Hippocampal formation (tissue), 2 donors: ENCODE measurements around the gene TBCEL.
"Not testable (repeated sequence)": the region's sequence is repeated elsewhere in the genome, so short reads cannot be mapped to it uniquely, and the experiment has no call there.

Source experiments
- DNase-seq, 2 donors: peaks; one replicate each; lab custom pipeline; 2025; lab: John Stamatoyannopoulos, UW

The TBCEL gene, protein sequence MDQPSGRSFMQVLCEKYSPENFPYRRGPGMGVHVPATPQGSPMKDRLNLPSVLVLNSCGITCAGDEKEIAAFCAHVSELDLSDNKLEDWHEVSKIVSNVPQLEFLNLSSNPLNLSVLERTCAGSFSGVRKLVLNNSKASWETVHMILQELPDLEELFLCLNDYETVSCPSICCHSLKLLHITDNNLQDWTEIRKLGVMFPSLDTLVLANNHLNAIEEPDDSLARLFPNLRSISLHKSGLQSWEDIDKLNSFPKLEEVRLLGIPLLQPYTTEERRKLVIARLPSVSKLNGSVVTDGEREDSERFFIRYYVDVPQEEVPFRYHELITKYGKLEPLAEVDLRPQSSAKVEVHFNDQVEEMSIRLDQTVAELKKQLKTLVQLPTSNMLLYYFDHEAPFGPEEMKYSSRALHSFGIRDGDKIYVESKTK

GRCh38 chr11:121023848-121024751, at the start of gene TBCEL:
TBCEL (plus strand) TSS chr11:121024102; CDS start chr11:121045691, 21,589 bp downstream.
- DNase-seq = peak; percentile 69 to 83

DNA sequence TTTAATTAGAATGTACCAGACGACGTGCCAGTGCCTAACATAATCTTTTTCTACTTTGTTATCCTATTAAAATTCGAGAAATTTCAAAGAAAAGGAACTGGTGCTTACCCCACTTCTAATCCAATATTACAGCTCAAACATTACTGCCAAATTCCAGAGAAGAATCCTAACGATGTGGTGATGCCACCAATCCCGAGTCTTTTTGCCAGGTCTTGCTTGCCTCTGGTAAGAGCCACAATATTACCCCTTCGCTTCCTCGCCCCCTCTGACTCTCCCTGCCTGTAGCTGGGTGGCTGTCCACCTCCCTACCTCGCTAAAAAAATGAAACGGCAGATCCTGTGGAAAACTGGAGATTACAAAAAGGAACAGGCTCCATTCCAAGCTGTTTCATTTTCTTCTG, 49.4 kb upstream of the TBCEL start:
- no peak for DNase-seq

DNA sequence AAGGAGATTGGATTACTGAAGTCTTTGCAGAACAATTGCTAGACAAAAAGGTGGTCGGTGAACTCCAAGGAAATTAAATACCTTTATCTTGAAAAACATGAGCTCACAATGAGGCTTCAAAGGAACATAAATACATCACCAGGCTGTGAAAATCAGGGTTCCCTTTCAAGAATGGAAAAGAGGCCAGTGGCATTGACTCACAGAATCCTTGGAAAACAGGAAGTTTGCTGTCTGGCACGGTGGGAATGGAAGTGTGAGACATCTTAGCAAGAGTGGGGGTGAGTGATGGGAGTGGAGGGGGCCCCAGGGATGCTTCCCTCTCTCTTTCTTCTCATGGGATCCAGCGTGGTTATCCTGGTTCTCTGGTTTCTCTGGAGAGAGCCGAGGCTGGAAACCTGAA, 48.9 kb upstream of the TBCEL start:
- no peak for DNase-seq

- peak in 1 of 2 donors; percentile 11 for DNase-seq
Observed at GRCh38 chr11:120977266-120978137, 46.4 kb upstream of the TBCEL start.

DNA sequence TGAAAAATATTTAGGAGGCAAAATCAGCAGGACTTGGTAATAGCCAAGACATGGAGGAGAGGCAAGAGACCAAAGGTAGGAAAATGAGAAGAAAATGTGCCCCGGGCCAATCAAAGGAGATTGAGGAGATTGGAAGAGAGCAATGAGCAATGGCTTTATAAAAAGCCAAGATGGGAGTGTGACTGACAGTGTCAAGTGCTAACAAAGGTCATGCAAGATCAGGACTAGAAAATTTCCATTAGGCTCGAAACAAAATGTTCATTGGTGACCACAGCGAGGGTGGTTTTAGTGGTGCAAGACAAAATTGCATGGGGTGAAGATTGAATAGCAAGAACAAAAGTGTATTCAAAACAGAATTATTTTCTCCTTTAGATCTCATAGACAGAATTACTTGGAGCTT, 45.2 kb upstream of the TBCEL start:
- DNase-seq = no peak

DNA sequence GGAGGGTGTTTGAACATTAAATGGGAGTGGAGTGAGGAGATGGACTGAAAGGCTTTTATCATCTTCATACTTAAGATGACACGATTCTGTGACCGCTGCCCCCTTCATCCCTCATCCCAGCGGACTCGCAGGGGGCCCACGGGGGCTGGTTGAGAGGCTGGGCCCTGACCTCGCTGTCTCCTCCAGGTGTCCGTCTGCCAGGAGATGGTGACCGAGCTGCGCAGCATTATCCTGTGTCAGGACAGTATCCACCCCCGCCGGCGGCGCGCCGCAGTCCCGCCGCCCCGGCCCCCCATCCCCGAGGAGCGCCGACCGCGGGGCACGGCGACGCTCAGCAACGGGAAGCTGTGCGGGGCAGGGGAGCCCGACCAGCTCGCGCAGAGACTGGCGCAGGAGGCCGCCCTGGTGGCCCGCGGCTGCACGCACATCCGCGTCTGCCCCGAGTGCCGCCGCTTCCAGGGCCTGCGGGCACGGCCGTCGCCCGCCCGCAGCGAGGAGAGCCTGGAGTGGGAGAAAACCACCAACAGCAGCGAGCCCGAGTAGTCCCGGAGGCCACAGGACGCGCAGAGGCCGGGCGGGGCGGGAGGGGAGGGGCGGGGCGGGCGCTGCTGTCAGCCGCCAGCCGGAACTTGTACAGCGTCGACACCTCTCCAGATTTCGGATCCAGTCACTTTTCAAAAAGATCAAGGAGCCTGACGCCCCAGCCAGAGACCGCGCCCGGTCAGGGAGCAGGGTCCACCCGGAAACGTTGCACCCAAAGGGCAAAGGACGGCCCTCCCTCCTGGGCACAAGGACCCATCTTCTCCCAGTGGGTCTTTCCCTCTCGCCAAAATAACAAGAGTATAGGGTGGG, 38.0 kb upstream of the TBCEL start:
- peak in 1 of 2 donors; percentile 16 for DNase-seq

DNA sequence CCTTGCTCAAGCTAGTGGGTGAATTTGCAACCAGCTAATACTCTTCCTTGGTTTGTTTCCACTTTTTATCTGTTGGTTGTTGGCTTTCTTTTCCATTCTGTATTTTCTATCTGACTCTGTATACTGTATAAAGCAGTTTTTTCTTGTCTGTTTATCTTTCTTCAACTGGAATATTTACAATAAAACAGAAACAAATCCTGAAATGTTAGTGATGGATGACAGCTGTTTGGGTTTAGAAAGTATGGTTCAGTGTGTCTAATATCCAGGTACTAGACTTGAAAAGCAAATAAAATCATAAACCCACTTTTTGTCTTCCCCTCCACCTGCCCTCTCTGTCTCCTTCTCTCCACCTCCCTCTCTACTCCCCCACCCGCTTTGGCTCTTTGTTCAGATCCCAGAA, 35.3 kb upstream of the TBCEL start:
- no peak for DNase-seq

- DNase-seq = no peak
Observed at GRCh38 chr11:120991830-120992686, 31.8 kb upstream of the TBCEL start.

DNA sequence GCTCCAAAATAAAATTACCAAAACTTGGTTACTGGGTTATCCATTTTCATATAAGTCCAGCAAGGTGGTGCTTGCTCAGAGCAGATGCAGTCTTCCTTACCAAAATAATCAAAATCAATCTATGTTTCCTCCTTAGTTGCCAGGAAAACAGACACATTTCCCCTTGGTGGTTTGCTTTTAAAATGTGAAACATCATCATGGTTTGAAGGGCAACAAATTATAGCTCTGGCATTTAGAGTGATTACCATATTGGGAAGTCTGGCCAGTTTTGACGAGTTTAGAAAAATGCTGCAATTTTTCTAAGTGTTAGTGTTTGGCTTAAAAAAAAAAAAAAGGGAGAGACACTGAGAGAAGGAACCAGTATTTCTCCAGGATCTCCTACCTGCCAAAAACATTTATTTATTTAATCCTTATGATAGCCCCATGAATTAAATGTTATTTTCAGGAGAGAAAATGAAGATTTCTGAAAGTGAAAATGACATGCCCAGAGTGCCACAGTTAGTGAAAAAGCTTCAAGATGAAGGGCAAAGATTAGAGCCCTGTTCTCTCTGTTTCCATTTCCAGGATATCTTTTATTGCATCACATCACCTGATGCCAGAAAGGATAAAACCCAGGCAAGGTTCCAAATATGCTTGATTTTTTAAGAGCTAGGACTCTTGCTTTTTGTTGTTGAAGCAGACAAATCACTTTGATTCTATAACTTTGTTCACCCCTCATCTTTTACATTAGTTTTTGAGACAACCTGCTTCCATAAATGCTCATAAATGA, 29.6 kb upstream of the TBCEL start:
- no peak for DNase-seq

- no peak for DNase-seq
Observed at GRCh38 chr11:120995184-120995583, 28.7 kb upstream of the TBCEL start.

- DNase-seq = no peak
Observed at GRCh38 chr11:120996973-120997372, 26.9 kb upstream of the TBCEL start.

DNA sequence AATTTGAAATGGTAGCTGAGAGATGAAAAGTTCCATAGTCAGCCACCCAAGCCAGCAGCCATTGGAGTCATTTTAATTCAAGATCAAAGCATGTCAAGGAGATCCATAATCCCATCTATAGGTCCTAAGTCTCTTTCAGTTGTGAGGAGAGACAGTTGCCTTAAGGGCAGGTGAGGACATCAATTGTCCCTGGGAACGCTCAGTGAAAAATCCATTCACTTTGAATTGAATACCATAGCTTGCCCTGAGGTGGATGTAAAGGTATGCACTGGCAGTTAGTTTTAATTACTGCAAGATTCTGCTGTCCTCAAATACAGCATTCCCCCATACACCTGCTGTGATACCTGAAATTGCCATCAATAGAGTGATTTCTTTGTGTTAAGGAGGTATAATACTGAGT, 25.3 kb upstream of the TBCEL start:
- DNase-seq = no peak

DNA sequence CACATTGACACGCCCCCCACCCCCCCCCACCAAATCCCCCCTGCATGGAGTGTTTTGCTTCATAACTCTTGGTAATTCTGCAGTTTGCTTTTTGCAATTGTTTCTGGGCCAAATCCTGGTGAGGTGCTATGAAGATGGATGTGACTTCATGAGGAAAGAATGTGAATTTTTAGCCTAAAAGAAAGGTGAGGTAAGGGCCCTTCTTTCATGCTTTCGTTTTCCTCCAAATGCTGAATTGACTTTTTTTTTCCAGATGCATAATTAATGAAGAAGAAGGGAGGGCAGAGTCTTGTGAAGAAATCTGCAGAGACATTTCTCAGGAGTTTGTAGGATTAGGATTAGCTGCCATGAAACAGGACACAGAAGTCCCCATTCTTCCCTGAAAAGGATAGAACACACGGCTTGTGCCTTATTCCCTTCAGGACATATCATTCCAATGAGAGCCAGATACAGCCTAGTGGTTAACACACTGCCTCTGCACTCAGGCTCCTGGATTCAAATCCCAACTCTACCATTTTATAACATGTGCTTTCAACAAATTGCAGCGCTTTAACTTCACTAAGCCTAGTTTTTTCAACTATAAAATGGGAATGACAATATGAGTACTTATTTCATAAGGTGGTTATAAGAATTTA, 19.6 kb upstream of the TBCEL start:
- DNase-seq = no peak

GRCh38 chr11:121006922-121007321, 17.0 kb upstream of the TBCEL start:
- DNase-seq = no peak

- DNase-seq = no peak
Observed at GRCh38 chr11:121008551-121008950, 15.4 kb upstream of the TBCEL start.

DNA sequence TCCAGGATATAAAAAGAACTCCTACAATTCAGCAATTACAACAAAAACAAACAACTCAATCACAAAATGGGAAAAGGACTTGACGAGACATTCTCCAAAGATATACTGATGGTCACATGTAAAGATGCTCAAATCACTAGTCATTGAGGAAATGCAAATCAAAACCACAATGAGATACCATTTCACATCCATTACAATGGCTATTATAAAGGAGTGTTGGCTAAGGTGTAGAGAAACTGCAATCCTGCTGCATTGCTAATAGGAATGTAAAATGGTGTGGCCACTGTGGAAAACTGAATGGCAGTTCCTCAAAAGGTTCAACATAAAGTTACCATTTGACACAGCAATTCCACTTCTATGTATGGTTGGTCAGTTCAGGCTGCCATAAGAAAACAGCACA, 11.8 kb upstream of the TBCEL start:
- DNase-seq = no peak

DNA sequence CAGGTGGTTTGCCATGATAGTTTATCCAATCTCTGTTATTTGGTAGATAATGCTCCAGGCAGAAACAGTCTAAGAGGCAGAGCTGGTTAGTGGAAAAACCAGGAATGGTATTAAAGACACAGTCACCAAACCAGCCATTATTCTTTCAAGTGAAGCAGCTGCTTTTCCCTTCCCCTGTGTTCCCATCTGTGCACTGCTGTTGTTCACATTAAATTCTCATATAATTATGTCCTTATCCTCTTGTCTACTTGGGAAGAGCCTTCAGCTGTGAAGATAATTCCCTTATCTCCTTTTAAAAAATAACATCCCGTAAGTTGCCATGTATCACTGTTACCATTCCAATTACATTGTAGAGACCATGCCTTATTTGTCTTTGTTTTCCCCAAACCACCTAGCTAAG, 5.2 kb upstream of the TBCEL start:
- DNase-seq = no peak

DNA sequence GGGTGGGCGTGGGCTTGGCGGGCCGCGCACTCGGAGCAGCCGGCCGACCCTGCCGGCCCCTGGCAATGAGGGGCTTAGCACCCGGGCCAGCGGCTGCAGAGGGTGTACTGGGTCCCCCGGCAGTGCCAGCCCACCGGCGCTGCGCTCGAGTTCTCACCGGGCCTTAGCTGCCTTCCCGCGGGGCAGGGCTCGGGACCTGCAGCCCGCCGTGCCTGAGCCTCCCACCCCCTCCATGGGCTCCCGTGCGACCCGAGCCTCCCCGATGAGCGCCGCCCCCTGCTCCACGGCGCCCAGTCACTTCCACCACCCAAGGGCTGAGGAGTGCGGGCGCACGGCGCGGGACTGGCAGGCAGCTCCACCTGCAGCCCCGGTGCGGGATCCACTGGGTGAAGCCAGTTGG, 2.2 kb upstream of the TBCEL start:
- not testable (repeated sequence) for DNase-seq

- DNase-seq = no peak
Observed at GRCh38 chr11:121024989-121025388, 1.1 kb downstream of the TBCEL start.
